T-cell (primary cell): ENCODE data around the gene GKN2. TPM values are rescaled to one million over a fixed set of nuclear protein-coding genes. Genes with fewer than 3 reads are reported as not detected.

Source experiments
- ATAC-seq, 4 experiments: fragments of 200-7000 bp in 3 of 4; fragments of 150-1000 bp in 1 of 4; cut with Tn5 transposase; replicated peaks in 1 of 4; 1 replicate in 3 of 4; 2 replicates in 1 of 4; pipeline ENCODE4 v1.10.0; 2021; ENCODE audit warnings: moderate library complexity in 3 of 4, mild to moderate bottlenecking in 2 of 4, moderate number of reproducible peaks in 1 of 4
- CTCF ChIA-PET, 2 donors: fragments of 300-600 bp; sonication (Branson Sonifier 250); formaldehyde crosslinking; loops; one replicate each; lab custom pipeline; 2022; ENCODE audit warnings: antibody characterized with exemption in 2 of 2; lab: Charles Lee
- POLR2A ChIA-PET, 2 donors: fragments of 300-600 bp; sonication (Branson Sonifier 250); formaldehyde crosslinking; loops; one replicate each; lab custom pipeline; 2022; ENCODE audit warnings: antibody characterized with exemption in 2 of 2; lab: Charles Lee
- DNase-seq, 35 experiments: peaks; one replicate each; pipeline versions ENCODE4 v3.0.0 to v3.0.0-alpha.2; 2013 to 2023
- H3K27ac ChIP-seq: one replicate; pipeline ENCODE4 v1.5.1; 2013; ENCODE audit warnings: low read length
- H3K27me3 ChIP-seq, 2 experiments: replicated peaks in 1 of 2; 1 replicate in 1 of 2; 2 replicates in 1 of 2; pipeline versions ENCODE4 v1.6.1 to v1.7.0; 2013; ENCODE audit warnings: low read length in 1 of 2, mixed read lengths in 1 of 2; ENCODE audit not compliant: control insufficient read depth in 2 of 2, insufficient read depth in 2 of 2; ENCODE audit errors: extremely low read depth in 1 of 2
- H3K36me3 ChIP-seq, 2 donors: 1 replicate in 1 of 2; 2 replicates in 1 of 2; pipeline versions ENCODE4 v1.6.1 to v1.7.0; 2013; ENCODE audit warnings: low read length in 1 of 2; ENCODE audit not compliant: control insufficient read depth in 2 of 2, insufficient read depth in 1 of 2; ENCODE audit errors: extremely low read depth in 1 of 2
- H3K4me1 ChIP-seq, 2 experiments: 1 replicate in 1 of 2; 2 replicates in 1 of 2; pipeline versions ENCODE4 v1.6.1 to v1.7.0; 2013; ENCODE audit warnings: low read length in 2 of 2, mixed read lengths in 1 of 2; ENCODE audit not compliant: insufficient read depth in 2 of 2, control insufficient read depth in 1 of 2; ENCODE audit errors: extremely low read depth in 1 of 2
- H3K4me3 ChIP-seq, 2 donors: 1 replicate in 1 of 2; 2 replicates in 1 of 2; pipeline versions ENCODE4 v1.5.1 to v1.7.0; 2013; ENCODE audit warnings: mild to moderate bottlenecking in 2 of 2, low read length in 1 of 2, moderate library complexity in 1 of 2; ENCODE audit not compliant: control insufficient read depth in 1 of 2; ENCODE audit errors: extremely low read depth in 1 of 2
- H3K9me3 ChIP-seq: 2 replicates; pipeline ENCODE4 v1.7.0; 2013
- H3K27ac Mint-ChIP-seq, 2 donors: one replicate each; pipeline ENCODE4 v1.8.0; 2020 to 2021; ENCODE audit warnings: mild to moderate bottlenecking in 2 of 2, mixed read lengths in 2 of 2
- H3K27me3 Mint-ChIP-seq, 2 donors: one replicate each; pipeline ENCODE4 v1.8.0; 2021 to 2022; ENCODE audit warnings: mixed read lengths in 2 of 2
- H3K36me3 Mint-ChIP-seq: one replicate; pipeline ENCODE4 v1.8.0; 2021; ENCODE audit warnings: mixed read lengths
- H3K4me1 Mint-ChIP-seq, 3 donors: one replicate each; pipeline ENCODE4 v1.8.0; 2020 to 2022; ENCODE audit warnings: mixed read lengths in 3 of 3, mild to moderate bottlenecking in 1 of 3
- H3K4me3 Mint-ChIP-seq, 3 donors: one replicate each; pipeline ENCODE4 v1.8.0; 2020 to 2022; ENCODE audit warnings: mild to moderate bottlenecking in 3 of 3, mixed read lengths in 3 of 3, moderate library complexity in 3 of 3
- H3K9me3 Mint-ChIP-seq, 3 donors: one replicate each; pipeline ENCODE4 v1.8.0; 2020 to 2022; ENCODE audit warnings: mixed read lengths in 3 of 3
- WGBS: methylation state at CpG from one replicate; pipeline ENCODE4 v1.1.5; 2013; ENCODE audit warnings: missing lambda C conversion rate; ENCODE audit not compliant: insufficient coverage; 5-methylcytosine and 5-hydroxymethylcytosine counted together
- total RNA-seq, 35 experiments: library from RNA in 6 of 35; stranded (reverse) in 6 of 35; fragments of 120-200 nt in 1 of 35; gene quantifications; one replicate each; pipeline versions ENCODE4 v1.2.1 to v1.2.4 and lab custom pipeline; 2013 to 2026

GKN2 gene
- total RNA-seq (not detected), total RNA-seq (lab: John Stamatoyannopoulos, UW) (0 to 0.09 (median 0) reads per million in 29 experiments)
- total RNA-seq (2013): not detected

DNA sequence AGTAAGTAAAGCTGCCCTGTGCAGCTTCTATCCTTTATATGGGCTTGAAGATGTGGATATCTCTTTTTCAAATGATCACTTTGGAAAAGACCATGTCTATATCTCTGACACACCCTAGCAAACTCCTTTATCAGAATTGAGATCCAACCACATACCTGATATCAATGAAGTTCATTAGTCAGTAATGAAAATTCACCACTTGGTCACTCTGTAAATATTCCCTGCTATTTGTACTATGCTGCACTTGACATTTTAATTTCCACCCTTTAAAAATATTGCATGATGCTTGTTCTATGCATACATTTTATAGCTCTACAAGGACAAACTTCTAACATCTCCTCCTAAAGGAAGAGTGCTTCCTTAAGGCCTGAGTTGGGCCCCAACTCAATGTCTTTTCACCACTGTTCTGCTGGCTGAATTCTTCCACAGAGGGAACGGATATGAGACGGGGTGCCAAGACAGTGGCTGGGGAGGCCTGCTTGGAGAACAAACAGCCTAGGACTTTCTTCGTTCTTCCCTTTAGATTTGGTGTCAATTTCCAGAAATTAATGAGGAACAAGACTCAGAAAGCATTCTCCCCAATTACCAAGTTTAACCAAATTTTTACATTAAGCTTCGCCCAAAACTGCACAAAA lies at the start of gene GKN2:
TSS of gene GKN2 (minus strand) at position 7 of the 635 bp plus-strand sequence. CDS start 32 bp downstream, outside the sequence.
- Mint-ChIP-seq H3K4me3 (no peak within 1 kb of the TSS), H3K9me3 (peaks cover 0 to 5% (median 4%) of the 10 kb centered on the region in 3 donors), H3K27ac (no peak within 1 kb of the TSS), H3K4me1 (no peaks in the 10 kb centered on the region), H3K27me3 (peaks cover 5 to 13% of the 10 kb centered on the region in 2 donors), H3K36me3 (no peaks in the 10 kb centered on the region)
- H3K4me3 ChIP-seq: no peak within 1 kb of the TSS
- ChIA-PET CTCF (no interaction called here), POLR2A (no interaction called here)
- no peaks in the 10 kb centered on the region for H3K27me3 ChIP-seq
- H3K27ac ChIP-seq: no peak within 1 kb of the TSS
- WGBS: 93% methylated on average over 2 of the region's 4 CpGs
- H3K36me3 ChIP-seq: no peaks in the 10 kb centered on the region
- H3K9me3 ChIP-seq: no peaks in the 10 kb centered on the region
- ATAC-seq (no peak), DNase-seq (no peak)
- no peaks in the 10 kb centered on the region for H3K4me1 ChIP-seq

DNA sequence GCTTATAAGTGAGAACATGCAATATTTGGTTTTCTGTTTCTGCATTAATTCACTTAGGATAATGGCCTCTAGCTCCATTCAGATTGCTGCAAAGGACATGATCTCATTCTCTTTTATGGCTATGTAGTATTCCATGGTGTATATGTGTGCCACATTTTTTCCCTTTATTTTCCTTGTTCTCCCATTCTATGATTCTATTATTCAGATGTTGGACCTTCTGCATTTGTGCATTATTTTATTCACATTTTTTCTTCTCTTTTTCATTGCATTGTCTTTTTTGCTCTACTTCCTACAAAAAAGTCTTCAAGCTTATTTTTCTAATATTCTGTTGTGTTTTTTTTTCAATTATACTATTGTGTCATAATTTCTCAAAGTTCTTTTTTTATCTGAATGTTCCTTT lies 49.2 kb upstream of the GKN2 start:
- CTCF ChIA-PET: interaction anchor here (0.6 to 1.2 kb wide), 3 partner anchors 9 to 82 kb away, joined by 3 to 7 read pairs (median 3); no protein-coding TSS in a partner anchor
- Histone ChIP-seq H3K4me3 (no peak overlapping the region), H3K27ac (no peak overlapping the region), H3K27me3 (peaks cover 0 to 3% of the 10 kb centered on the region in 2 experiments), H3K9me3 (no peaks in the 10 kb centered on the region), H3K4me1 (no peaks in the 10 kb centered on the region), H3K36me3 (no peaks in the 10 kb centered on the region)
- Mint-ChIP-seq H3K4me3 (no peak overlapping the region), H3K36me3 (no peaks in the 10 kb centered on the region), H3K4me1 (no peaks in the 10 kb centered on the region), H3K27ac (no peak overlapping the region), H3K9me3 (peaks cover 3 to 21% (median 13%) of the 10 kb centered on the region in 3 donors), H3K27me3 (peaks cover 30 to 41% of the 10 kb centered on the region in 2 donors)
- POLR2A ChIA-PET: no interaction called here
- no peak for DNase-seq
- ATAC-seq: no peak

GRCh38 chr2:68997401-68997800 lies 44.7 kb upstream of the GKN2 start:
- no peak overlapping the region for H3K4me3 Mint-ChIP-seq
- no peak overlapping the region for H3K27ac Mint-ChIP-seq
- no peak overlapping the region for H3K27ac ChIP-seq
- H3K4me1 Mint-ChIP-seq: no peaks in the 10 kb centered on the region
- ChIA-PET POLR2A (no interaction called here), CTCF (no interaction called here)
- H3K36me3 ChIP-seq: no peaks in the 10 kb centered on the region
- H3K9me3 ChIP-seq: no peaks in the 10 kb centered on the region
- H3K36me3 Mint-ChIP-seq: no peaks in the 10 kb centered on the region
- no peaks in the 10 kb centered on the region for H3K4me1 ChIP-seq
- H3K9me3 Mint-ChIP-seq: peaks cover 2 to 13% (median 12%) of the 10 kb centered on the region in 3 donors
- ATAC-seq (no peak), DNase-seq (no peak)
- peaks cover 28 to 34% of the 10 kb centered on the region in 2 donors for H3K27me3 Mint-ChIP-seq
- peaks cover 0 to 6% of the 10 kb centered on the region in 2 experiments for H3K27me3 ChIP-seq
- no peak overlapping the region for H3K4me3 ChIP-seq

- Mint-ChIP-seq H3K36me3 (no peaks in the 10 kb centered on the region), H3K4me1 (no peaks in the 10 kb centered on the region), H3K27ac (no peak overlapping the region), H3K27me3 (peaks cover 14 to 22% of the 10 kb centered on the region in 2 donors), H3K4me3 (no peak overlapping the region), H3K9me3 (peaks cover 0 to 3% (median 0%) of the 10 kb centered on the region in 3 donors)
- CTCF ChIA-PET: no interaction called here
- H3K27ac ChIP-seq: no peak overlapping the region
- 0% methylated on average over 1 of the region's 3 CpGs for WGBS
- no peaks in the 10 kb centered on the region for H3K36me3 ChIP-seq
- no peaks in the 10 kb centered on the region for H3K9me3 ChIP-seq
- H3K4me3 ChIP-seq: no peak overlapping the region
- peaks cover 0 to 6% of the 10 kb centered on the region in 2 experiments for H3K27me3 ChIP-seq
- no peaks in the 10 kb centered on the region for H3K4me1 ChIP-seq
- no peak for ATAC-seq
- no peak for DNase-seq
- POLR2A ChIA-PET: no interaction called here
These were observed 43.2 kb upstream of the GKN2 start for GRCh38 chr2:68995916-68996315.

- H3K27me3 Mint-ChIP-seq: peaks cover 19 to 24% of the 10 kb centered on the region in 2 donors
- ChIA-PET POLR2A (no interaction called here), CTCF (no interaction called here)
- DNase-seq (no peak), ATAC-seq (no peak)
- H3K36me3 Mint-ChIP-seq: no peaks in the 10 kb centered on the region
- Histone ChIP-seq H3K4me3 (no peak overlapping the region), H3K27me3 (peaks cover 0 to 6% of the 10 kb centered on the region in 2 experiments), H3K4me1 (no peaks in the 10 kb centered on the region), H3K36me3 (no peaks in the 10 kb centered on the region), H3K9me3 (no peaks in the 10 kb centered on the region), H3K27ac (no peak overlapping the region)
- H3K27ac Mint-ChIP-seq: no peak overlapping the region
- no peak overlapping the region for H3K4me3 Mint-ChIP-seq
- H3K9me3 Mint-ChIP-seq: peaks cover 0 to 3% (median 0%) of the 10 kb centered on the region in 3 donors
- 75% methylated on average over 4 of the region's 4 CpGs for WGBS
- no peaks in the 10 kb centered on the region for H3K4me1 Mint-ChIP-seq
These were observed 42.2 kb upstream of the GKN2 start for GRCh38 chr2:68994864-68995263.

DNA sequence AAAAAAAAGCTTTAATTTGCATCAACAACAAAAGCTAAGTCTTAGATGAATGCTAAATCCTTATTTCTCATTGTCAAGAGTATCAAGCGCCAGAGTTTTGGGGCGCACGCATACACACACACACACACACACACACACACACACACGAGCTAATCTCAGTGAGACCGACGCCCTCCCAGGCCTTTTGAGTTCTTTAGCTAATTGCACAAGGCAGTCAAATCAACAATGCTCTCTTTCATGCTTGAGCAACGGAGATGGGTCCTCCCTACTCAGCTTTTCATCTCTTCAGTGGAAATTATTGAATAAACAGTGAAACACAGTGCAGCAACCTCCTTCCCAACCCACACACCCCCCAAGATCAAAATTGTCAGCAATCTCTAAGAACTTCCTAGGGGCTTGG lies 41.0 kb upstream of the GKN2 start:
- H3K4me1 Mint-ChIP-seq: no peaks in the 10 kb centered on the region
- peaks cover 18 to 19% of the 10 kb centered on the region in 2 donors for H3K27me3 Mint-ChIP-seq
- no peak overlapping the region for H3K4me3 Mint-ChIP-seq
- Histone ChIP-seq H3K36me3 (no peaks in the 10 kb centered on the region), H3K4me1 (no peaks in the 10 kb centered on the region), H3K27me3 (peaks cover 0 to 6% of the 10 kb centered on the region in 2 experiments), H3K27ac (no peak overlapping the region), H3K9me3 (no peaks in the 10 kb centered on the region), H3K4me3 (no peak overlapping the region)
- no peaks in the 10 kb centered on the region for H3K9me3 Mint-ChIP-seq
- 84% methylated on average over 7 of the region's 7 CpGs for WGBS
- ATAC-seq (no peak), DNase-seq (no peak)
- CTCF ChIA-PET: interaction anchor here (0.6 to 1.2 kb wide), 2 partner anchors 8 to 20 kb away, joined by 3 to 4 read pairs; no protein-coding TSS in a partner anchor
- no peak overlapping the region for H3K27ac Mint-ChIP-seq
- POLR2A ChIA-PET: interaction anchor here in 1 of 2 donors (0.6 kb wide), 1 partner anchor 95 kb away, joined by 4 read pairs; no protein-coding TSS in a partner anchor
- no peaks in the 10 kb centered on the region for H3K36me3 Mint-ChIP-seq
